SK-N-SH treated with all-trans-retinoic acid at 6 μM for 48 hours (cell line): ENCODE results near the gene MCTP2.

Experiments used
- ATAC-seq: fragments of 200-7000 bp; cut with Tn5 transposase; 3 replicates; pipeline ENCODE4 v1.9.1; 2020; ENCODE audit warnings: mild to moderate bottlenecking, moderate library complexity
- ARNTL ChIP-seq: fragments of 450-650 bp; formaldehyde crosslinking; IDR thresholded peaks from 2 replicates; pipeline ENCODE4 v1.5.0; 2020; ENCODE audit warnings: low read depth, mild to moderate bottlenecking, moderate library complexity, borderline replicate concordance
- CREB5 ChIP-seq: fragments of 250-450 bp; sonication (Bioruptor Pico); IDR thresholded peaks from 2 replicates; pipeline ENCODE4 v1.5.1; 2020; ENCODE audit warnings: low read depth, mild to moderate bottlenecking, moderate library complexity
- CSDC2 ChIP-seq: fragments of 250-450 bp; sonication (Bioruptor Pico); IDR thresholded peaks from 2 replicates; pipeline ENCODE4 v1.5.0; 2020; ENCODE audit warnings: mild to moderate bottlenecking, moderate library complexity
- CSRNP3 ChIP-seq: fragments of 250-450 bp; sonication (Bioruptor Pico); IDR thresholded peaks from 2 replicates; pipeline ENCODE4 v1.5.1; 2021; ENCODE audit warnings: mild to moderate bottlenecking, moderate library complexity
- GLIS3 ChIP-seq: fragments of 250-450 bp; sonication (Bioruptor Pico); IDR thresholded peaks from 2 replicates; pipeline ENCODE4 v1.5.0; 2020; ENCODE audit warnings: mild to moderate bottlenecking, moderate library complexity
- ISL1 ChIP-seq: fragments of 250-450 bp; sonication (Bioruptor Pico); IDR thresholded peaks from 2 replicates; pipeline ENCODE4 v2.1.2; 2022; ENCODE audit warnings: mild to moderate bottlenecking, moderate library complexity
- OSR1 ChIP-seq: fragments of 250-450 bp; sonication (Bioruptor Pico); IDR thresholded peaks from 2 replicates; pipeline ENCODE4 v1.8.0; 2022; ENCODE audit warnings: moderate library complexity, mild to moderate bottlenecking, inconsistent platforms
- PPARA ChIP-seq: fragments of 250-450 bp; sonication (Bioruptor Pico); IDR thresholded peaks from 2 replicates; pipeline ENCODE4 v1.5.0; 2020; ENCODE audit warnings: mild to moderate bottlenecking, borderline replicate concordance
- RARB ChIP-seq: fragments of 250-450 bp; sonication (Bioruptor Pico); IDR thresholded peaks from 2 replicates; pipeline ENCODE4 v1.8.0; 2021; ENCODE audit warnings: mild to moderate bottlenecking, moderate library complexity
- TCF4 ChIP-seq: fragments of 250-450 bp; sonication (Bioruptor Pico); IDR thresholded peaks from 2 replicates; pipeline ENCODE4 v1.8.0; 2021; ENCODE audit warnings: mild to moderate bottlenecking, moderate library complexity, borderline replicate concordance
- ZC3H10 ChIP-seq: fragments of 250-450 bp; sonication (Bioruptor Pico); IDR thresholded peaks from 2 replicates; pipeline ENCODE4 v1.5.1; 2021; ENCODE audit warnings: mild to moderate bottlenecking, moderate library complexity
- ZFP3 ChIP-seq: fragments of 250-450 bp; sonication (Bioruptor Pico); IDR thresholded peaks from 2 replicates; pipeline ENCODE4 v1.5.0; 2020; ENCODE audit warnings: mild to moderate bottlenecking, moderate library complexity
- ZFP30 ChIP-seq: fragments of 450-650 bp; formaldehyde crosslinking; IDR thresholded peaks from 2 replicates; pipeline ENCODE4 v1.5.0; 2022; ENCODE audit warnings: mild to moderate bottlenecking, moderate library complexity
- ZNF565 ChIP-seq: fragments of 450-650 bp; formaldehyde crosslinking; conservative IDR thresholded peaks from 2 replicates; pipeline ENCODE4 v1.5.0; 2020; ENCODE audit warnings: low read depth, mild to moderate bottlenecking, moderate library complexity
- ZNF70 ChIP-seq: fragments of 450-650 bp; formaldehyde crosslinking; IDR thresholded peaks from 2 replicates; pipeline ENCODE4 v1.5.0; 2020; ENCODE audit warnings: mild to moderate bottlenecking, moderate library complexity
- ZNF8 ChIP-seq: fragments of 450-650 bp; formaldehyde crosslinking; IDR thresholded peaks from 2 replicates; pipeline ENCODE4 v1.5.0; 2020; ENCODE audit warnings: mild to moderate bottlenecking, moderate library complexity
- TF ChIP-seq, protein P1 (sequence below): fragments of 250-450 bp; sonication (Bioruptor Pico); IDR thresholded peaks from 2 replicates; pipeline ENCODE4 v1.8.0; 2020; ENCODE audit warnings: mild to moderate bottlenecking, moderate library complexity, borderline replicate concordance
- TF ChIP-seq, protein P2 (sequence below): fragments of 250-450 bp; sonication (Bioruptor Pico); IDR thresholded peaks from 2 replicates; pipeline ENCODE4 v1.5.0; 2020; ENCODE audit warnings: mild to moderate bottlenecking, moderate library complexity

MCTP2 gene

DNA sequence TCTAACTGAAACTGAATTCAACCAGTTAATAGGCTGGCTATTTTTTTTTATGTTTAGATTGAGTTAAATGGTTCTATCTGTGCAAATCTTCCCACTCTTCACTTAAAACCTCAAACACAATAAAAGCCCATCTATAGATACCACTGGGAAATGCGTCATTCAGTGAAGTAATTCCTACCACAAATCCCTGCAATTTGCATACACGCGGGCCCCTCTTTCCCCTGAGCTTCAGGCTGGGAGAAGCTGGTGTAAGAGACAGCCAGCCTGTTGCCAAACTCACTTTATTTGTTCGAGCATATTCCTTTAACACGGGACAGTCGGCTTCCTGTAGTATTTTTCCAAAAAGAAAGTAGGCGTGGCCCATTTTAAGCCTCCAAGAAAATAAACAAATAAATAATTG, 26.0 kb upstream of the MCTP2 start (continued):
- TF ChIP-seq PPARA (CRISPR knock-in tag) = no peak
- TF ChIP-seq TCF4 (CRISPR knock-in tag) = no peak
- TF ChIP-seq ZC3H10 (CRISPR knock-in tag) = no peak

DNA sequence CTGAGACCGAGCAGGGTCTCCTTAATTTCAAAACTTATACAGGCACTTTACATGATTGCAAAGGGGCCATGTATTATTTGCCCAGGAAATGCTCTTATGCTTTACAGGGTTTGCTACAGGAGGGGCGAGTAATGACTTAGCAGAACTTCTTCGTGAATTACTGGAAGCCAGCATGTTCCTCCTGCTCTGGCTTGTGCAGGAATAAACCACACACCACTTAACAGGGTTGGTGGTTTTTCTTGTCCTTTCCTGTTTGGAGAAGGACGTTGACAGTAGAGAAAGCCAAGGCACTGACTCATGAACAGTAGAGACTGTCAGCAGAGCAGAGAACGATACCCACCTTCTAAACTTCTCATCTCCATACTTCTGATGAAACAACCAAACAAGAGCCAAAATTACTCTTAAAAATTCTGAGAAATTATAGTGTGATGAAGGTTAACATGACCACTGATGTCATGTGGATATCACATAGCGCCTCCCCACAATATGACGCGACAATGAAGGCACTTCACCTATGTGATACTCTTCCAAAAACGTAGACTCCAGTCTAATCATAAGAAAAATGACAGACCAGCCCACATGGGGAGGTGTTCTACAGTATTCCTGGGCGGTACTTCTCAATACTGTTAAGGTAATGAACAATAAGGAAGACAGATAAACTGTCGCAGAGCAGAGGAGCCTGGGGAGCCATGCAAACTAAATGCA, 24.7 kb upstream of the MCTP2 start:
- TF ChIP-seq CSDC2 (CRISPR knock-in tag) (no peak), GLIS3 (CRISPR knock-in tag) (no peak), ZFP30 (CRISPR knock-in tag) (no peak), CREB5 (CRISPR knock-in tag) (no peak), ARNTL (CRISPR knock-in tag) (no peak), RARB (CRISPR knock-in tag) (no peak), ISL1 (no peak), PPARA (CRISPR knock-in tag) (no peak), OSR1 (CRISPR knock-in tag) (no peak)
- TF ChIP-seq, protein P1, sequence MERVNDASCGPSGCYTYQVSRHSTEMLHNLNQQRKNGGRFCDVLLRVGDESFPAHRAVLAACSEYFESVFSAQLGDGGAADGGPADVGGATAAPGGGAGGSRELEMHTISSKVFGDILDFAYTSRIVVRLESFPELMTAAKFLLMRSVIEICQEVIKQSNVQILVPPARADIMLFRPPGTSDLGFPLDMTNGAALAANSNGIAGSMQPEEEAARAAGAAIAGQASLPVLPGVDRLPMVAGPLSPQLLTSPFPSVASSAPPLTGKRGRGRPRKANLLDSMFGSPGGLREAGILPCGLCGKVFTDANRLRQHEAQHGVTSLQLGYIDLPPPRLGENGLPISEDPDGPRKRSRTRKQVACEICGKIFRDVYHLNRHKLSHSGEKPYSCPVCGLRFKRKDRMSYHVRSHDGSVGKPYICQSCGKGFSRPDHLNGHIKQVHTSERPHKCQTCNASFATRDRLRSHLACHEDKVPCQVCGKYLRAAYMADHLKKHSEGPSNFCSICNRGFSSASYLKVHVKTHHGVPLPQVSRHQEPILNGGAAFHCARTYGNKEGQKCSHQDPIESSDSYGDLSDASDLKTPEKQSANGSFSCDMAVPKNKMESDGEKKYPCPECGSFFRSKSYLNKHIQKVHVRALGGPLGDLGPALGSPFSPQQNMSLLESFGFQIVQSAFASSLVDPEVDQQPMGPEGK (CRISPR knock-in tag) = no peak
- ATAC-seq = no peak

- TF ChIP-seq ZNF8 (no peak), CSRNP3 (CRISPR knock-in tag) (no peak), ARNTL (CRISPR knock-in tag) (no peak)
- TF ChIP-seq, protein P2, sequence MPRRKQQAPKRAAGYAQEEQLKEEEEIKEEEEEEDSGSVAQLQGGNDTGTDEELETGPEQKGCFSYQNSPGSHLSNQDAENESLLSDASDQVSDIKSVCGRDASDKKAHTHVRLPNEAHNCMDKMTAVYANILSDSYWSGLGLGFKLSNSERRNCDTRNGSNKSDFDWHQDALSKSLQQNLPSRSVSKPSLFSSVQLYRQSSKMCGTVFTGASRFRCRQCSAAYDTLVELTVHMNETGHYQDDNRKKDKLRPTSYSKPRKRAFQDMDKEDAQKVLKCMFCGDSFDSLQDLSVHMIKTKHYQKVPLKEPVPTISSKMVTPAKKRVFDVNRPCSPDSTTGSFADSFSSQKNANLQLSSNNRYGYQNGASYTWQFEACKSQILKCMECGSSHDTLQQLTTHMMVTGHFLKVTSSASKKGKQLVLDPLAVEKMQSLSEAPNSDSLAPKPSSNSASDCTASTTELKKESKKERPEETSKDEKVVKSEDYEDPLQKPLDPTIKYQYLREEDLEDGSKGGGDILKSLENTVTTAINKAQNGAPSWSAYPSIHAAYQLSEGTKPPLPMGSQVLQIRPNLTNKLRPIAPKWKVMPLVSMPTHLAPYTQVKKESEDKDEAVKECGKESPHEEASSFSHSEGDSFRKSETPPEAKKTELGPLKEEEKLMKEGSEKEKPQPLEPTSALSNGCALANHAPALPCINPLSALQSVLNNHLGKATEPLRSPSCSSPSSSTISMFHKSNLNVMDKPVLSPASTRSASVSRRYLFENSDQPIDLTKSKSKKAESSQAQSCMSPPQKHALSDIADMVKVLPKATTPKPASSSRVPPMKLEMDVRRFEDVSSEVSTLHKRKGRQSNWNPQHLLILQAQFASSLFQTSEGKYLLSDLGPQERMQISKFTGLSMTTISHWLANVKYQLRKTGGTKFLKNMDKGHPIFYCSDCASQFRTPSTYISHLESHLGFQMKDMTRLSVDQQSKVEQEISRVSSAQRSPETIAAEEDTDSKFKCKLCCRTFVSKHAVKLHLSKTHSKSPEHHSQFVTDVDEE (CRISPR knock-in tag) = no peak
- ATAC-seq = no peak
Measured at GRCh38 chr15:94212291-94212690, 19.1 kb upstream of the MCTP2 start.

DNA sequence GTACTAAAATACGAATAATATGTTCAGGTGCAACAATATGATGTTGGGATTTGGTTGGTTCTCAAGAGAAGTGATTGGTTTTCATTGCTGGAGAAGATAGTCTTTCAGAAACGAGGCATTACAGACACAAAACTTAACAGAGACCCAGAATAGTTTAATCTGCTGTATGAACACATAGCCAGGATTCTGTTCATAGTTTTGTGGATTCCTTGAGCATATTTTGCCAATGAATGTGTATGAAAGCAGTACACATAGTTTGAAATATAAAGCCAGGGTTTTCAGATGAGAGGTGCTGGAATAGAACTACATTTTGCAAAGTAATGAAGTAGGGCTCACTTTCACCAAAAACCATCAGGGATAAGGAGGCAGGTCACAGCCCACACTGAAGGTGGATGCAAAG, 5.7 kb upstream of the MCTP2 start:
- no peak for ATAC-seq
- TF ChIP-seq CSDC2 (CRISPR knock-in tag) (no peak), ARNTL (CRISPR knock-in tag) (no peak), GLIS3 (CRISPR knock-in tag) (no peak), ZFP3 (CRISPR knock-in tag) (no peak), ZC3H10 (CRISPR knock-in tag) (no peak), ZNF565 (CRISPR knock-in tag) (no peak), PPARA (CRISPR knock-in tag) (no peak), ZNF70 (CRISPR knock-in tag) (no peak), ZNF8 (no peak), OSR1 (CRISPR knock-in tag) (no peak), CSRNP3 (CRISPR knock-in tag) (no peak)
- TF ChIP-seq, protein P2 (CRISPR knock-in tag) = no peak
- TF ChIP-seq, protein P1 (CRISPR knock-in tag) = no peak
